Left renal pelvis (tissue), 4 donors: Measurements from ENCODE around the gene ELAC1. TPM values are rescaled to one million over a fixed set of nuclear protein-coding genes. Genes with fewer than 3 reads are reported as not detected.
"Not testable (repeated sequence)": the region's sequence is repeated elsewhere in the genome, so short reads cannot be mapped to it uniquely, and the experiment has no call there.

Experiments
- DNase-seq, 4 donors: peaks; one replicate each; pipeline ENCODE4 v3.0.0-alpha.2; 2013; ENCODE audit warnings: low read depth in 4 of 4, low spot score in 3 of 4
- polyA plus RNA-seq, 4 donors: library from polyadenylated mRNA; unstranded; fragments of 120-200 nt; gene quantifications; one replicate each; pipeline ENCODE4 v1.2.1, GENCODE V29; 2013; ENCODE audit not compliant: insufficient read length in 4 of 4

Gene ELAC1, protein sequence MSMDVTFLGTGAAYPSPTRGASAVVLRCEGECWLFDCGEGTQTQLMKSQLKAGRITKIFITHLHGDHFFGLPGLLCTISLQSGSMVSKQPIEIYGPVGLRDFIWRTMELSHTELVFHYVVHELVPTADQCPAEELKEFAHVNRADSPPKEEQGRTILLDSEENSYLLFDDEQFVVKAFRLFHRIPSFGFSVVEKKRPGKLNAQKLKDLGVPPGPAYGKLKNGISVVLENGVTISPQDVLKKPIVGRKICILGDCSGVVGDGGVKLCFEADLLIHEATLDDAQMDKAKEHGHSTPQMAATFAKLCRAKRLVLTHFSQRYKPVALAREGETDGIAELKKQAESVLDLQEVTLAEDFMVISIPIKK
- 10 to 100 TPM; 13.0 to 18.6 (median 15.5) TPM for polyA plus RNA-seq

DNA sequence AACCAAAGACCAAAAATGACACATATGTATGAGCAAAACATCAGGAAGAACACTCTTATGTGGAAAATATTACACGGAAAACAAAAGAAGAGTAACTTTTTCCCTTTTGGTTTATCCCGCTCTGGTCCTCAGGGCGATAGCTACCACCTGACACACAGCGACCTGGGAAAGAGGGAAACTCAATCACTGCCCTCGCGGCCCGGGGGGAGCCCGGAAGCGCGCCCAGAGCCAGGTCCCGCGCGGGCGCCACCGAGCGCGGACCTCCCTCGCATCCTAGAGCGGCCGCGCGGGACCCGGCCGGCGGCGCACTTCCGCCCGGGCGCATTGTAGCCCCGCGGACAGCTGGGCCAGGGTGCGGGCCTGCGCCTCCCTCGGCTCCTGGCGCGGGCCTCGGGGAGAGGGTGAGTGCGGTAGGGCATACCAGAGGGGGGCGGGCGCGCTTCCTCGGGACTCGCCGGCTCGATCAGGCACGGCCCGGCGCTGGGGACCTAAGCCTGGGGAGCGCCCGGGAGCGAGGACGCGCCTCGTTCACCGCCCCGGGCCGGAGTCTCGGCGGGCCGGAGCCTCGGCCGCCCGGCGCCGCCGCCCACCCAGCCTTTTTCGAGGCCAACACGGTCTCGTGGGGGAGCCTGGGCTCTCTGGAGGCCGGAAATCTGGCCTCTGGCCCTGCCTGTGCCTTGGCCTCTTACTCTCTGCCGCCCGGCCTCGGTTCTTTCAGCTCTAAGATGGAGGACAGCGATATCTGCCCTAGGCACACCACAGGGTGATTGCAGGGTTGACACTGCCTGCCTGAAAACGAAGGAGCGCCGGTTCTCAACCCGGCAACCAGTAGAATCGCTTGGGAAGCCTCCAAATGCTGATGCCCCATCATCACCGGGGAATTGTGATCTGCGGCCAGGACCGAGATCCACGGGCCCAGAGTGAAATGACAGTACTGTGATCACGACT, at the start of gene ELAC1:
Gene ELAC1, plus strand, starts transcription at position 327 of the 948 bp plus-strand sequence. CDS start 6,365 bp downstream, outside the sequence.
- DNase-seq, result peak; percentile 51 to 65 (median 60)

DNA sequence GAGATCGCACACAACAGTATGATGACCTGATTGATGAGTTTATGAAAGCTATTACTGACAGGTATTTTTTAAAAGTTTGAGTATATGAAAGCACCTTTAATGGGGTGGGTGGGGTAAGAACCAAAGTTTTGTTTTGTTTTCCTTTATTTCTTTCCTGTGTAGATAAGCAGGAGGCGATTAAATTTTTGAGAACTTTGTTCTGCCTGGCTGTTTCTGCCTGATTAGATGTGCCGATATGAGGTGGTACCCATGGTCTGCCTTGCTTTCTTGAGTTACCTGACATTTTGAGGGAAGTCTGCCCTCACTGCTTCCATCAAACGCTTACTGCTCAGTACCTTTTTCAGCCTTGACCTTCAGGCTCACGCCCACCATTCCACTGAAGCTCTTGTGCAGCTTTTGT, 49.7 kb upstream of the ELAC1 start:
- DNase-seq, result no peak

DNA sequence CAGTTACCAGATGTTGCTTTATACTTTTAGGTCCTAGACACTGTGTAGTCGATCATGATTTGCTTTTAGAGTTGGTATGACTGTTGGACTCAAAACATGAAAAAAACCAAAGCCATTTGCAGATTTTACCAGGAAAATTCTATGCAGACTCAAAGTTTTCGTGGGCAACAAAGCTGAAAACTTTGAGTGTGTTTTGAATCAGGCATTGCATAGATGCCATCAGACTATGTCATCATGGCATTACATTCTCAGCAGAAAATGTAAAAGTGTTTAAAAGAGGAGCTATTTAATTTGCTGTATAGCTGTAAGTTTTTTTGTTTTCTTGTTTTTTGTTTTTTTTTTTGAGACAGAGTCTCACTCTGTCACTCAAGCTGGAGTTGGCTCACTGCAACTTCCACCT, 43.5 kb upstream of the ELAC1 start:
- DNase-seq, result no peak

DNA sequence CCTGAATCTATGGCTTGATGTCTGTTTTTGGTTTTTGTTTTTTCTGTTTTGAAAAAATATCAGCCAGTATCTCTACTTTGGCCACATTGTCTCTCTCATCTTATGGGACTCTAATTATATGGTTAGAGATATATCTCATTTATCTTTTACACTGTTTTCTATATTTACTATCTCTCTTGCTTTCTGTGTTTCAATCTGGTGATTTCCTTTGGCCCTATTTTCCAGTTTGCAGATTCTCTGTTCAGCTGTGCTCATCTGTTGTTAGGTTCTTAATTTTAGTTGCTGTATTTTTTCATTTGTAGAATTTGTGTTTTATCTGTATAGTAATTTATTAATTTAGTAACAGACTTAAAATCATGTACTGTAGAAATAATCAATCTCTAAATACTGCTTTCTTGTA, 41.3 kb upstream of the ELAC1 start:
- DNase-seq, result no peak

DNA sequence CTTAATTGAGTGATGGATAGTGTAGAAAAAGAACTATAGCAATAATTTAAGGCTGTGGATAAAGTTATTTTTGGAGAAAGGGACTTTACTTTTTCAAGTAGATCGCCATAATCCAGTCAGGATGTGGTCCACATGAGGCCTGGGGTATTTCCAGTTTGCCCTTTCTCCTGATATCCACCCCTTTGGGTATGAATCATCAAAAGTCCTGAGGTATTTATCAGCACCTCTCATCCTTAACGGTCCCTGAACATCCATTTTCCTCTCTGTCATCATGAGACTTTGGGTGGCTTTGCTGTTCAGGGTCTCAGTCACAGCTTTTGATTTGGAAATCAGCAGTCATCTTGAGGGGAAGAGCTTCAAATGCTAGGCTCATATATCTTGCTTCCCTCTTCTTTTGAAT, 39.3 kb upstream of the ELAC1 start:
- no peak for DNase-seq

DNA sequence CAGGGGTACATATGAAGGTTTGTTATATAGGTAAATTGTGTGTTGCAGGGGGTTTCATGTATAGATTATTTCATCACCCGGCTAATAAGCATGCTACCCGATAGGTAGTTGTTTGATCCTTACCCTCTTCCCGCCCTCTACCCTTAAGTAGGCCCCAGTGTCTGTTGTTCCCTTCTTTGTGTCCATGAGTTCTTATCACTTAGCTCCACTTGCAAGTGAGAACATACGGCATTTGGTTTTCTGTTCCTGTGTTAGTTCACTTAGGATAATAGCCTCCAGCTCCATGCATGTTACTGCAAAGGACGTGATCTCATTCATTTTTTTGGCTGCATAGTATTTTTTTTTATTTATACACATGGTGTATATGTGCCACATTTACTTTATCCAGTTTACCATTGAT, 34.2 kb upstream of the ELAC1 start:
- DNase-seq, result no peak

DNA sequence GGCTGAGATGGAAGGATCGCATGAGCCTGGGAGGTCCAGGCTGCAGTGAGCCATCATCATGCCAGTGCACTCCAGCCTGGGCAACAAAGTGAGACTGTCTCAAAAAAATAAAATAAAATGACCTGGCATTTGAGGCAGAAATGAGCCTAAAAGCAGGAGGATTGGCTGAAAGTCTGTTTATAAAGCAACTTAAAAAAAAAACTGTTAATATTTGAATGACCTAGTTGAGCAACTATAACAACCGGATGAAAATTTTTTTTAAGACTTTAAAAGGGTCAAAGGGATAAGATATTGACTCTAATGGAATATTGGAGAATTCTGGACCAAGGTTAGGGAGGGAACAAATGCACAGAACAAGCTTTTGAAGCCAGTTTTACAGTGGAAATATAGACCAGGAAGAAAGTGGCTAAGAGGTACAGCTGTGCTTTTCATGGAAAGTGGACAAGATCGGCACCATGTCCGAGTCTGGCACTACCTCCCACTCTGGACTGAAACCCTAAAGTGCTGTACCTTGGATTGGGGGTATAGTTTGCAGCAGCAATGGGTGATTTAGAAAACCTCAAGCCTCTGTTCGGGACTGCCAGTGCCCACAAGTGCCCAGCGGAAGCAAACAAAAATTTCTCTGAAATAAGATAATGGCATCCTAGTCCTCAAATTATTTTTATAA, 33.2 kb upstream of the ELAC1 start:
- no peak for DNase-seq

DNA sequence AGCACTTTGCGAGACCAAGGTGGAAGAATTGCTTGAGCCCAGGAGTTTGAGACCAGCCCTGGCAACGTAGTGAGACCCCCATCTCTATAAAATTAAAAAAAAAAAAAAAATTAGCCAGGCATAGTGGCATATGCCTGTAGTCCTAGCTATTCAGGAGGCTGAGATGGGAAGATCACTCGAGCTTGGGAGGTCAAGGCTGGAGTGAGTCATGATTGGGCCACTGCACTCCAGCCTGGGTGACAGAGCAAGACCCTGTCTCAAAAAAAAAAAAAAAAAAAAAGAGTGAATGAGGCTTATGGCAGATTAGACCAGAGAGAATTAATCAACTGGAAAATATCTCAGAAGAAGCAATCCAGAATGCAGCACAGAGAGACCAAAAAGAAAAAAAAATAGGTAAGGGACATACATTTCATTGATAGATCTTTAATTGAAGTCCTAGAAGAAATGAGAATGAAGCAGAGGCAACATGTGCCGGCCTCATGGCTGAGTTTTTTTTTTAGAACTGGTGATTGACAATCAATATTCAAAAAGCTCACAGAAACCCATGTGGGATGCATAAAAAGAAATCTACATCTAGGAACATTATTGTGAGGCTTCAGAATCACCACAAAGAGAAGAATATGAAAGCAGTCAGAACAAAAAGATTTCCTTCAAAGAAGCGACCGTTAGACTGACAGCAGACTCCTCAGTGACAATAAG, 32.2 kb upstream of the ELAC1 start:
- DNase-seq, result no peak

DNA sequence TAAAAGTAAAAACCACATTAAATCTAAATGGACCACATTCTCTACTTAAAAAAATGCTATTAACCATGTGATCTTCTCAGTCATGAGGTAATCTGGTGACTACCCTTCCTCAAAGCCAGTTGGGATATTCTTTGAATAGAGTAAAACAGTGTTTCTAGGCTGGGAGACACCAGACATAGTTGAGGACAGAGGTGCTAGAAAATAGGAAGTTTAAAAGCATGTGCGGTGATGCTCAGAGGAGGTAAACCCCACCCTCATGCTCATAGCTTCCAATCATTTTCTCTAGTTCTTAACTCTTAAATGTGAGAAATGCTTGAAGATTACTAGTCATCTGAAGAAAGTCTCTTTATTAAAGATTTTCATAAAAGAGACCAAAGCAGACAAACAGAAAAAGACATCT, 30.7 kb upstream of the ELAC1 start:
- no peak for DNase-seq

DNA sequence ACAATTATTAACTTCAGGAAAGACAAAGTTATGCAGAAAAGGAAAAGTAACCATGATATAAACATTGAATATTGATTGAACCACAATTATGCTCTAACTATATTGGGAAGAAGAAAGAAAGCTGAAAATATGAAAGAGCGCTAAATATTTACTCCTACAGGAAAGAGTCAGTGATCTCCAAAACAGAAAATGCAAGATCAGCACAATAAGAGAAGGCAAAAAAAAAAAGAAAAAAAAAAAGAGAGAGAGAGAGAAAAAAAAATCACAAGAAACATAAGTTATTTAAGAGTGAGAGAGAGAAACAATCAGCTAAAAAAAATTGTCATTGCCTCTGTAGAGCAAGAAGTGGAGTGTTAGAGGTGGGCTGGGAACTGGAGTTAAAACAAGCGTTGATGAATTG, 28.9 kb upstream of the ELAC1 start:
- no peak for DNase-seq

DNA sequence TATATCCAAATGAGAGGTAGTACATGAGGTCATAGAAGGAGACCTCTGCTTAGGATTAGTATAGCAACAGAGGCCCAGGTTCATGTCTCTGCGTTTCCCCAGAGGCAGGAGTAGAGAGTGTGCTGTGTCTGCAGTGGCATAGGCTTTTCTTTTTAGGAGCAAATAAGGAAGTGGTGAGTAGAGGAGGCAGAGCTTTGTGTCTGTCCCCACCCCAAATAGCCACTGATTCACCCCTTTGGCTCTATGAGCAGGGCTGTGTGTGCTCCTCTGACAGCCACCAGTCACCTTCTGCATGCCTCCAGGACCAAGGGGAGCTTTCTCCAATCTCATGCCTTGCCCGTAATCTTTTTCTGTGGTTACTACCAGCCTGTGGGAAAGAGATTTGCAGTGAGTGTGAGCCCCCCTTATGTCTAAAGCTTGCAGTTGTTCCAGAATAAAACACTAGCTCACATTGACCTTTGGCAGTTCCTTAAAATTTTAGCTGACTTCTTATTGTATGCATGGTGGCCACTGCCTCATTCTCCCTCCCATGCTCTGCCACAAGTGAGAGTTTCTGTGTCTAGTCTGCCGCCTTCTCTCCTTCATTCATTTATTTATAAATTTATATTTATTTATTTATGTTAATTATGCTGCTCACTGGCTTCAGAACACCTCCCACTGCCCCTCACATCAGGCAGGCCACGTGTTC, 23.5 kb upstream of the ELAC1 start:
- no peak for DNase-seq

DNA sequence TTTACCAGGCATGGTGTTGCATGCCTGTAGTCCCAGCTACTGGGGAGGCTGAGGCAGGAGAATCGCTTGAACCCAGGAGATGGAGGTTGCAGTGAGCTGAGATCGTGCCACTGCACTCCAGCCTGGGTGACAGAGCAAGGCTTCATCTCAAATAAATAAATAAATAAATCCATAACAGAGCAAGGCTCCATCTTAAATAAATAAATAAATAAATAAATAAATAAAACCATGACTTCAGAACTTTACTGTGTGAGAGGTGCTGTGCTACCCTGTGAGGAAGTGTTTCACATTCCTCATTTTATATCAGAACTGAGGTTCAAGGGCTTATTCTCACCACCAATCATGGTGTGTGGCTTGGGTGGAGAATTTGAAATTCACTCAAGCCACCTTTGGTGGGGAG, 21.9 kb upstream of the ELAC1 start:
- DNase-seq, result not testable (repeated sequence)

DNA sequence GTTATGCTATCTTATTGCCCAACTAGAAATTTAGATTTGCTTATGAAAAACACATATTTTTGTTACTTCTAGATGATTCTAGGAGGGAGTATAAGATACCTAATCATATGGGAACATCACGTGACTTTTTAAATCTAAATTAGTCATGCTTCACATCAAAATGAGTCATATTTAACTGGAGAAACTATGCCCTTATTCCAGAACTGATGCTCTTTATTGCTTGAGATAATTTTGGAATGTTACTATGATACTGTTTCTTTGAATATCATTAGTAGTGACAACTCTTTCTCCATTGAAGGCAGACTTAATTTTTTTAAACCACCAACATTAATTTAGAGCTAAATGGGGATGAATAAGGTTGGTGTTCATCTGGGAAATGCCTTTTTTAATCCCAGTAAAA, 19.9 kb upstream of the ELAC1 start:
- no peak for DNase-seq

DNA sequence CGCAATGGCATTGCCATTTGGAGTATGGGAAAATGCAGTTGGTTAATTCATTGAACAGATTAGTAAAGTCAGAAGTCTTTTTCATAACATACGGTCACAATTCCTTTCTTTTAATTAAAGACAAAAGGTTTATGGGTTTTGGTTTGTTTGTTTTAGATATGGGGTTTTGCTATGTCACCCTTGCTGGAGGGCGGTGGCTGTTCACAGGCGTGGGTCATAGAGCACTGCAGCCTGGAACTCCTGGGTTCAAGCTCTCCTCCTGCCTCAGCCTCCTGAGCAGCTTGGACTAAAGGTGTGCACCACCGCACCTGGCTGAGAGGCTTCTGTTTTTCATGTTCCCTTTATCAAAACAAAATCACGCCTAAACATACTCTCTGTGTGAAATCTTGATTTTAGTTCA, 18.7 kb upstream of the ELAC1 start:
- DNase-seq, result no peak

DNA sequence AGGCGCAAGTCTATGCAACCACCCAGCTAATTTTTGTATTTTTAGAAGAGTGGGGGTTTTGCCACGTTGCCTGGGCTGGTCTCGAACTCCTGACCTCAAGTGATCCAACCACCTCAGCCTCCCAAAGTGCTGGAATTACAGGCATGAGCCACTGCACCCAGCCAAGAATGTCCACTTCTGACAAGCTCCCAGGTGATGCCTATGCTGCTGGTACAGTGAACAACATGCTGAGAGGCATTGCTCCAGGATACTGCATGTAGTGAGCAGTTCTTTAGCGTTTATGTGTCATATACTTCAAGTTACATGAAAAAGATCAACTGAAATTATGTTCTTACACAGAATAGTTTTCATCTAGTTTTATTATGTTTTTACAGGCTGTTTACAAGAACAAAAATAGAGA, 17.2 kb upstream of the ELAC1 start:
- no peak for DNase-seq

DNA sequence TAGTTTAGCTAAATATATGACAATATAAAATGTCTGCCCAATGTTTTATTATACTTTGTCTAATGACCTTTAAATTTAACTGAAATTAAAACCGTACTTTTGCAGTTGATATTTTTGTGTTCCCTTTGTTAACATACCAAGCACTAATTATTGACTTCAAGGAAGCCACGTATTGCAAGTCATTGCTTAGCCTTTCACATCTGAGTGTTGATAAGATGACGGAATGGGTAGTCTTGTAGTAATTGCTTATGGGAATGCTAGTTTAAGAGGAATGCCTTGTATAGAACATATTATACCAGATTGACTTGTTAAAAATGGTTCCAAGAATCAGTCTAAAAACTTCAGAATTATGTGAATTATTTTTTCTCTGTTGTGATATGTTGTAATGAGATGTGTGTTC, 14.0 kb upstream of the ELAC1 start:
- no peak for DNase-seq

DNA sequence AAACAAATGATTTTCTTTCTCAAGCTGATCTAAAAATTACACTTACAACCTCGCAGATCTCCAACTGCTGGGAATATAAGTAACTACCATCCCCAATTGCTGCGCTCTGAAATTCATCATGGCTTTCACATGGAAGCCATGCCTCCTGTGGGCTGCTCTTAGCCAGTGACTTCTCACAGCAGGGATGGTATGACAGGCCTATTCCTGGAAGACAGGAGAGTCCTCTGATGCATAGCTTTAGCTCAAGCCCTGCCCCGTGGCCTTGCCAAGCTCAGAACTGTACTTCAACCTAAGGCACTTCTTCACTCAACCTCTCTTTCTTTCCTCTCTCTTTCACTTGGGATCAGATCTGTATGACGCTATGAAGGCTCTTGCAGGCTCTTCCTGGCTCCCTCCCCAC, 12.6 kb upstream of the ELAC1 start:
- no peak for DNase-seq

DNA sequence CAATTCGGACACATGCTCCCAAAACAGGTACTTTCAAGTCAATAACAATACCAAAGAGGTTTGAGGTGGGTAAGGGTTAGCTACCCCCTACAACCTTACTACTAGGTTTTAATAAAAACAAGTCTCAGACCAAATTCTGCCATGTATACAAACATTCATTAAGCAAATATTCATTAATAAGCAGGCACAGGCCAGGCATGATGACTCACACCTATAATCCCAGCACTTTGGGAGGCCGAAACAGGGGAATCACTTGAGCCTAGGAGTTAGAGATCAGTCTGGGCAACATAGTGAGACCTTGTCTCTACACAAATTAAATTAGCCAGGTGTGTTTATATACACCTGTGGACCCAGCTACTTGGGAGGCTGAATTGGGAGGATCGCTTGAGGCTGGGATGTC, 11.7 kb upstream of the ELAC1 start:
- DNase-seq, result no peak

DNA sequence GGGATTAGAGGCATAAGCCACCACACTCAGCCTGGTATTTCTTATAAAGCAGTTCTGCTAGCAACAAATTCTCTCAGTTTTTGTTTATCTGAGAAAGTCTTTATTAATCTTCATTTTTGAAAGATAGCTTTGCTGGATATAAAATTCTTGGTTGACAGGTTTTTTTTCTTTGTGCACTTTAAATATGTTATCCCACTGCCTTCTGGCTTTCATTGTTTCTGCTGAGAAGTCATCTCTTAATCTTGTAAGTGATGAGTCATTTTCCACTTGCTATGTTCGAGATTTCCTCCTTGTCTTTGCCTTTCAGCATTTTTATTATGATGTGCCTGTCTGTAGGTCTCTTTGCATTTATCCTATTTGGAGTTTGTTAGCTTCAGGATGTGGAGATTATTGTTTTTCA, 5.9 kb upstream of the ELAC1 start:
- DNase-seq, result no peak

DNA sequence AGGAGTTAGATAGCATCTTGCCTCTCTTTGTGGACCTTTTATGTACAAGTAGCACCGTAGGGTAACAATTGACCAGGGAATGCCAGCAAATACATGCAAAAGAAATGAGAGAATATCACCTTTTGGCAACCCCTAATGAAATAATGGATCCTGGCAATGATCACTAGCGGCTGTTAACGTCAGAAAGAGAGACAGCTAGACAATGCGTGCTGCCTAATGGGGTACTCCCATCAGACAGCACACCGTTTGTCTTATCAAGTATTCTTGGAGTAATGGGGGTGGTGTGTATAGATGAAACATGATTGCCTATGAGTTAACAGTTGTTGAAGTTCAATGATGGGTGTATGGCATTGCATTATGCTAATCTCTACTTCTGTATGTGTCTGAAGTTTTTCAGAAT, 1.6 kb downstream of the ELAC1 start:
- no peak for DNase-seq
